AG20443 (cell line): ENCODE measurements around the gene ANKRD31.
"Not testable (repeated sequence)": the region's sequence is repeated elsewhere in the genome, so short reads cannot be mapped to it uniquely, and the experiment has no call there.

Source experiments
- DNase-seq: peaks from one replicate; pipeline ENCODE4 v3.0.0; 2012; ENCODE audit warnings: low spot score, mixed read lengths

The ANKRD31 gene

DNA sequence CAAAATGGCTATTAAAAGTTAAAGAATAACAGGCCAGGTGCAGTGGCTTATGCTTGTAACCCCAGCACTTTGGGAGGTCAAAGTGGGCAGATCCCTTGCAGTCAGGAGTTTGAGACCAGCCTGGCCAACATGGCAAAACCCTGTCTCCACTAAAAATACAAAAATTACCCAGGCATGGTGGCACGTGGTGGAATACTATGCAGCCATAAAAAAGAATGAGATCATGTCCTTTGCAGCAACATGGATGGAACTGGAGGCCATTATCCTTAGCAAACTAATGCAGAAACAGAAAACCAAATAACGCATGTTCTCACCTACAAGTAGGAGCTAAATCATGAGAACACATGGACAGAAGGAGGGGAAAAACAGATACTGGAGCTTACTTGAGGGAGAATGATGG lies 15.9 kb downstream of the ANKRD31 start:
- DNase-seq, result not testable (repeated sequence)

GRCh38 chr5:75214928-75215327 lies 21.8 kb downstream of the ANKRD31 start:
- DNase-seq, result no peak

GRCh38 chr5:75214409-75214808 lies 22.3 kb downstream of the ANKRD31 start:
- no peak for DNase-seq

- no peak for DNase-seq
Measured at GRCh38 chr5:75203604-75204003, 33.1 kb downstream of the ANKRD31 start.

- DNase-seq, result no peak
Measured at GRCh38 chr5:75202935-75203334, 33.7 kb downstream of the ANKRD31 start.

- no peak for DNase-seq
Measured at GRCh38 chr5:75200776-75201175, 35.9 kb downstream of the ANKRD31 start.

DNA sequence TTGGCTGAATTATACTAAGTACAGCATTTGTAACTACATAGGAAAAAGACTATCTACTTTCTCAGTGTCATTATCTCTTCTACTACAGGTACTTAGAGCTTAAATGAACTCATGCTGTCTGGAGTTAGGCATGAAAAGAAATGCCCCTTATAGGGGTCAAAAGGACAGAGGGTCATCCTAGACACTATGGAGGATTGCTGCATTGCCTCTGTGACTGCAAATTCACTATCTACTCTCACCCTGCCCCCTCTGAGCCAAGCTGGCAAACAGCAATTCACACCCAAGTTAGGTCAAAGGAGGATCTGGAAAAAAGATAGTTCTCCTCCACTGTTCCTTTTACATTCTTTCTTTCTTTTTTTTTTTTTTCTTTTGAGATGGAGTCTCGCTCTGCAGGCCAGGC lies 36.7 kb downstream of the ANKRD31 start:
- DNase-seq, result no peak

GRCh38 chr5:75199071-75199470 lies 37.6 kb downstream of the ANKRD31 start:
- DNase-seq, result no peak

DNA sequence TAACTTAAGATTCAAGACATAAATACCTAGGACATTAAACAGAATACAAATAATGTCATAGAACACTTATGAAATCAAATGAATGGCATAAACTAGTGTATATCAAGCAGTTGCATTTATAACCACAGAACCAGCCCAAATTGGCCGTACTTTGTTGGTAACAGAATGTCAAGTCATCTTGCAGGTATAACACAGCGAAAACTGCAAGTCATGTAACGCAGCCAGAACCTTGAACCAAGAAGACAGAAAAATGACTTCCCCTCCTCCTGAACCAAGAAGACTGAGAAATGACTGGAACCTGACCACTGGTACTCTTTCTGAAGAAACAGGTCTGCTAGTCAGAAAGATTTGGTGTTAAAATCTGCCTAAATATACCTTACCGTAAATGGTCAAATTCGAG lies 38.9 kb downstream of the ANKRD31 start:
- no peak for DNase-seq

- DNase-seq, result no peak
Measured at GRCh38 chr5:75192804-75193203, 43.9 kb downstream of the ANKRD31 start.

DNA sequence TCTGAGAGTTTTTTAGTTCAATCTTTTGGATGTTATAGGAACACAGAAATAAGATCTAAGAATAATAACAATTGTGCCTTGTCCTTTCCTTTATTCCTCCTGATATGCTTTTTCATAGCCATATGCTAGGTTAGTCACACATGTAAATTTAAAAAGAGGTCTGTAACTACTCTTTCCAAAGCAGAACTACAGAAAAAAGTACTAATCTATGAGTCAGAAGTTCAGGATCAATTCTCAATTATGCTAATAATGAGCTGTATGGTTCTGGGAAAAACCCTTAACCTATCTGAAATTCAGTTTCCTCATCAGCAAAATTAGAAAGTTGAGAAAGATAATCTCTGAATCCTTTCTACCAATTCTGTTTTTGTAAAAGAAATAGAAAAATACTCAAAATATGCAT lies 44.4 kb downstream of the ANKRD31 start:
- no peak for DNase-seq

- no peak for DNase-seq
Measured at GRCh38 chr5:75190227-75190626, 46.5 kb downstream of the ANKRD31 start.

GRCh38 chr5:75189353-75189752 lies 47.3 kb downstream of the ANKRD31 start:
- no peak for DNase-seq

DNA sequence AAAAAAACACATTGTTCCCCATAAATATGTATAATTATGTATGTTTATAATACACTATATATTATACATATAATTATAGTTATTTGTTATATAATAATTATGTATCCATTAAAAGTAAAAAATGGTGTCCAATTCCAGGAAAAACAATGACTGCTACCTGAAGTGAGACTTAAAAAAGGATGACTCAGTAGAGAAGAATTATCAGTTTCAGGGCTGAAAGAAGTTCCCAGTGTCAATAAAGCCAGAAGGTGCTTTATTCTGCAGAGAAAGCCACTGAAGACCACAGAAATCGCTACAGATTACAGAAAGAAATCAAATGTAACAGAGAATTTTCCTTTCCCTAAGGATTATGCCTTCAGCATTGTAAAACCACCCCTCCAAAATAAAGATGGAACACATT lies 50.9 kb downstream of the ANKRD31 start:
- DNase-seq, result no peak

GRCh38 chr5:75176009-75176408 lies 60.7 kb downstream of the ANKRD31 start:
- DNase-seq, result not testable (repeated sequence)

DNA sequence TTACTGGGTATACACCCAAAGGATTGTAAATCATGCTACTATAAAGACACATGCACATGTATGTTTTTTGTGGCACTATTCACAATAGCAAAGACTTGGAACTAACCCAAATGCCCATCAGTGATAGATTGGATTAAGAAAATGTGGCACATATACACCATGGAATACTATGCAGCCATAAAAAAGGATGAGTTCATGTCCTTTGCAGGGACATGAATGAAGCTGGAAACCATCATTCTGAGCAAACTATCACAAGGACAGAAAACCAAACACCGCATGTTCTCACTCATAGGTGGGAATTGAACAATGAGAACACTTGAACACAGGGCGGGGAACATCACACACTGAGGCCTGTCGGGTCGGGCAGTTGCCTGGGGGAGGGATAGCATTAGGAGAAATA lies 61.8 kb downstream of the ANKRD31 start:
- not testable (repeated sequence) for DNase-seq

DNA sequence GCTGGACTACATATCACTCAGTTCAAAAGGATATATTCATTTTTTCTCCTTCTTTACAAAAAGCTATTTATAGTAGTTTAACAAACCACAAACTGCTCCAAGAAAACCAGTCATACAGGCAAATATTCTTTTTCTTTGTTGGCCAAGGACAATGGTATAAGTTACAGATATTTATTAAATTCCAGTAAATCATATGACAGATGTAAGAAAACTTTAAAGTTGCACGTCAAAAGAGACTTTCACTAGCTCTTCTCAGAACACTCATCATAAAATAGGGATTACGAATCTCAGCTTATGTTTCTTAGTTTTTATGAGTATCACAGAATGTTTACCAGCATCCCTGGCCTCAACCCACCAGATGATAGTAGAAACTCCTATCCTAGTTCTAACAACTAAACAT lies 67.2 kb downstream of the ANKRD31 start:
- DNase-seq, result no peak

- no peak for DNase-seq
Measured at GRCh38 chr5:75168026-75168735, 68.5 kb downstream of the ANKRD31 start.

- peak; percentile 11 for DNase-seq
Measured at GRCh38 chr5:75167345-75167744, 69.3 kb downstream of the ANKRD31 start.

DNA sequence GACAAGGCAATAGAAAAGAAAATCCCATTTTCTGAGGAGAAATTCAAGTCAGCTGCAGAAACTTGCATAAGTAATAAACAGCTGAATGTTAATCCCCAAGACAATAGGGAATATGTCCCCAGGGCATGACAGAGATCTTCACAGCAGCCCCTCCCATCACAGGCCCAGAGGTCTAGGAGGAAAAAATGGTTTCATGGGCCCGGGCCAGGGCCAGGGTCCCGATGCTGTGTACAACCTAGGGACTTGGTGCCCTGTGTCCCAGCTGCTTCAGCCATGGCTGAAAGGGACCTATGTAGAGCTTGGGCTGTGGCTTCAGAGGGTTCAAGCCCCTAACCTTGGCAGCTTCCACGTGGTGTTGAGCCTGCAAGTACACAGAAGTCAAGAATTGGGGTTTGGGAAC lies 75.2 kb downstream of the ANKRD31 start:
- not testable (repeated sequence) for DNase-seq

DNA sequence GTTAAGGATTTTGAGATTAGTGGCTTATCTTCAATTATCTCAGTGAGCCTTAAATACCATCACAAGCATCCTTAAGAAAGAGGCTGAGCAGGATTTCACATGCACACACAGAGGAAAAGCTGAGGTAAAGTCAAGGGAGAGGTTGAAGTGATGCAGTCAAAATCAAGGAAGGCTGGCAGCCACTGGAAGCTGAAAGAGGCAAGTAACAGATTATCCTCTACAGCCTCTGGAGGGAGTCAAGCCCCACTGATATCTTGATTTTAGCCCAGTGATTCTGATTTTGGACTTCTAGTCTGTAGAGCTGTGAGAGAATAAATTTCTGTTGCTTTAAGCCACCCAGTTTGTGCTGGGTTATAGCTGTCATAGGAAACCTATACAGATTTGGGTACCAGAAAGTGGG lies 80.1 kb downstream of the ANKRD31 start:
- DNase-seq, result peak; percentile 6

- DNase-seq, result no peak
Measured at GRCh38 chr5:75152860-75153259, 83.8 kb downstream of the ANKRD31 start.

- DNase-seq, result no peak
Measured at GRCh38 chr5:75148051-75148450, 88.6 kb downstream of the ANKRD31 start.

DNA sequence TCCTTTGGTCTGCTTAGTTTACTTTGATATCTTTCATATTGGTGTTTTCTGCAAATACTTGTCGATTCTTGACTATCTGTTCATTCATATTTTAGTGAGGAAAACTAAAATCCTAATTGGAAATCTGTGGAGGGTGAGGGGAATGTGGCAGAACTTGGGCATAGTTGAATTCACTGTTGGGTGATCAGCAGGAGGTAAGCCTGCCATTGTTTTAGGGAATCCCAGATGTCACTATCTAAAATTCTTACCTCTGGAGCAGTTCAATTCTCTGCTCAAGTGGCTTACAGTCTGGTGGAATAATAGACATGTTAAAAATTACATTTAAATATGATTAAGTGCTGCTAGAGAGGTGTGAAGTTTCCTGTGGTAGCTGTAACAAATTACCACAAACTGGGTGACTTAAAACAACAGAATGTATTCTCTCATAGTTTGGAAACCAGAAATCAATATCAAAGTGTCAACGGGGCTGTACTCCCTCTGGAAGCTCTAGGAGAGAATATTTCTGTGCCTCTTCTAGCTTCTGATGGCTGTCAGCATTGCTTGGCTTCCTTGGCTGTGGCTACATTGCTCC lies 94.0 kb downstream of the ANKRD31 start:
- no peak for DNase-seq
